WI38 (cell line): ENCODE measurements around the gene MAGI1.

Experiments
- H3K4me3 ChIP-seq: 2 replicates; pipeline ENCODE4 v1.5.1; 2011; ENCODE audit warnings: low read depth, mild to moderate bottlenecking, control low read depth, low read length
- TF ChIP-seq, protein P1 (sequence below): IDR thresholded peaks from 2 replicates; pipeline ENCODE4 v1.5.1; 2012; ENCODE audit warnings: low read depth, mild to moderate bottlenecking, control low read depth, low read length

MAGI1 gene

DNA sequence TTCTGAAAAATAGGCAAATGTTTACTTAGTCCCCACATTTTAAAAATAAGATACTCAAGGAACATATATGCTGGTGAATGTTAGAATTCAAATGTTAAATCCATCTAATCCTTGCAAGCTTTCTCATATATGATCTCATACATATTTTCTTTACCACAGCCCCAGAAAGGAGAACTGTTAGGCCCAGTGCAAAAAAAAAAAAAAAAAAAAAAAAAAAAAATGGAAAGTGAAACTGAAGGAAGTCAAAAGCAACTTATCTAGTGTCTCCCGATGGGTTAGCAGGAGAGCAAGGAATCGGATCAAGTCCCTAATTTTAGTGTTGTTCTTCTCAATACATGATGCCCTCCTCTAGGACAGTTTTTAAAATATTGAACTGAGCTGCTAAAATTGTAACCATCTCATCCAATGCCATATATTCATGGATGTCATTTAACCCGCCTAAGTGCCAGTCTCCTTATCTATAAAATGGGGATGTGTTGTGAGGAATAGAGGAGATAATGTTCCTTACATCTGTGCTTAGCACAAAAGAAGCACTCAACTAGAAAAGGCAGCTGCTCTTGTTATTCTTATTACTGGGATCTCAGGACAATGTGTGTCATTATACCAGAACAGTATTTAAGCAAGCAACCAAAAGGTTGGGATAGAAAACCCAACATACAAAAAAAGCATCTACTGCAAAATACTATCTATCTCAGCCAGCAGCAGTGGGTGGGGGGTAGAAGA is 279.7 kb downstream of the MAGI1 start:
- peak overlapping the region; percentile 36 for H3K4me3 ChIP-seq
- TF ChIP-seq, protein P1, sequence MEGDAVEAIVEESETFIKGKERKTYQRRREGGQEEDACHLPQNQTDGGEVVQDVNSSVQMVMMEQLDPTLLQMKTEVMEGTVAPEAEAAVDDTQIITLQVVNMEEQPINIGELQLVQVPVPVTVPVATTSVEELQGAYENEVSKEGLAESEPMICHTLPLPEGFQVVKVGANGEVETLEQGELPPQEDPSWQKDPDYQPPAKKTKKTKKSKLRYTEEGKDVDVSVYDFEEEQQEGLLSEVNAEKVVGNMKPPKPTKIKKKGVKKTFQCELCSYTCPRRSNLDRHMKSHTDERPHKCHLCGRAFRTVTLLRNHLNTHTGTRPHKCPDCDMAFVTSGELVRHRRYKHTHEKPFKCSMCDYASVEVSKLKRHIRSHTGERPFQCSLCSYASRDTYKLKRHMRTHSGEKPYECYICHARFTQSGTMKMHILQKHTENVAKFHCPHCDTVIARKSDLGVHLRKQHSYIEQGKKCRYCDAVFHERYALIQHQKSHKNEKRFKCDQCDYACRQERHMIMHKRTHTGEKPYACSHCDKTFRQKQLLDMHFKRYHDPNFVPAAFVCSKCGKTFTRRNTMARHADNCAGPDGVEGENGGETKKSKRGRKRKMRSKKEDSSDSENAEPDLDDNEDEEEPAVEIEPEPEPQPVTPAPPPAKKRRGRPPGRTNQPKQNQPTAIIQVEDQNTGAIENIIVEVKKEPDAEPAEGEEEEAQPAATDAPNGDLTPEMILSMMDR: no peak

DNA sequence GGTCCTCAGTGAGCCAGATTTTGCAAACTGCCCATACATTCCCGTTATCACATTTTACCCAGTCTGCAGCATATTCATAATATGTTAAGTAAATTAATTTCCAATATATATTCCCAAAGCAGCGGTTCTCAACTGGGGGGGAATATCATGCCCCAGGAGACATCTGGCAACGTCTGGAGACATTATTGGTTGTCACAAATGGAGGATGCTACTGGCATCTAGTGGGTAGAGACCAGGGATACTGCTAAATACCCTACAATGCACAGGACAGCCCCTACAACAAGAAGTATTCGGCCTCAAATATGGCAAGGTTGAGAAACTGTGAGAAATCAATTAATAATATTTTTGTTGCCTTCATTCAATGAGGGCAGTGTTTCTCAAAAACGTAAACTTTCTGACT is 280.3 kb downstream of the MAGI1 start:
- H3K4me3 ChIP-seq: no peak overlapping the region
- TF ChIP-seq, protein P1: no peak

DNA sequence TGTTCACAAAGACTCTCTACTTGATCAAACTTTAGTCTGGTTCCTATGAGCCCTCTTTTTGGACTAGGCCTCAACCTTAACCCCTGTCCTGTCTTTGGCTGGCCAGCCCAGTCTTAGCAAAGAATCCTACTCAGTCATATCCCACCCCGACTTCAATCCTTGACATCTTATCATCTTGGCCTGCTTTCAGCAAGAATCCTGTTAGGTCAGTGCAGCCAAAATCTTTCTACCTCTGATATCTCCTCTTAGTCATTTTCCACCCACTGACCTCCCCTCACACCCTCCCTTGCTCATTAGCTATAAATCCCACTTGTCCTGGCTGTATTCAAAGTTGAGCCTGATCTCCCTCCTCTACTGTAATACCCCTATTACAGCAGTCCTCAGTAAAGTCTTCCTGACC is 286.1 kb downstream of the MAGI1 start:
- TF ChIP-seq, protein P1: no peak
- no peak overlapping the region for H3K4me3 ChIP-seq

DNA sequence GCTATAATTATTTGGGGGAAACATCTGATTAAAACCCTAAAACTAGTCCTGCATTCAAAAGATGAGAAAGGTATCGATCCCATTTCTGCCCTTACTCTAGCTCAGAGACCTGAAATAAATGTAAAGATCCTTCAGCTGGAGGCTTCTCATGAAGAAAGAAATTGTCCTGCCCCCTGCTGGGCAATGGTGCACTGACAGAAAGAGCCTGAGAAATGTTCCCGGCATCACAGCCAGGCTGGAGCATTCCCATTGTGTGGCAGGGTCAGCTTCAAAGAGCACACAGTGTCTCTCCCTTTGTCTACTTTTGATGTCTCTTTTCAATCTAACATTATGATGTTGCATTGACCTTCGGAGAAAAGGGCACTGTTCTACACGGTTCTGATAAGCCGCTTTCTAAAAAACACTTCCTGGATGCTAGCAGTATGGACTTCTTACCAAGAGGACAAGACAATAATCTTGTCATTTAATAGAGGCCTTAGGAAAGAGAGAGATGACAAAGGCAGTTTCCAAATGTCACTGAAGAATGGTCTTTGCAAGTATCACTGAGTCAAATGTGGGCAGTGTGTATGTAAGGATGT is 287.5 kb downstream of the MAGI1 start:
- TF ChIP-seq, protein P1: peak; percentile 75
- H3K4me3 ChIP-seq: no peak overlapping the region

DNA sequence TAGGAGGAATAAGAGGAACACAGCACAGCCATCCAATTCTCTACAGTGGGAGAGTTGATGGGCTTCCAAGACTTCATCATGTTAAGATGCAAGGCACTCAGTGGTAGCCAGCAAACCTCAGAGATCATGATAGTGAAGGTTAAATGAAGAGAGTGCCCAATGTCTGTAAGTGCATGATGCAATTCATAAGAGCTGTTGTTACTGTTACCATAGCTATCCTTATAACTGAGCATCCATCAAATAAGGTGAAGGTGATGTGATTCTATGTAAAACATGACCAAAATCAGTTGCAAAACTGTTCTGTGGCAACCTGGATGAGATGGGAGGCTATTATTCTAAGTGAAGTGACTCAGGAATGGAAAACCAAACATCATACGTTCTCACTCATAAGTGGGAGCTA is 289.7 kb downstream of the MAGI1 start:
- TF ChIP-seq, protein P1: no peak
- no peak overlapping the region for H3K4me3 ChIP-seq

DNA sequence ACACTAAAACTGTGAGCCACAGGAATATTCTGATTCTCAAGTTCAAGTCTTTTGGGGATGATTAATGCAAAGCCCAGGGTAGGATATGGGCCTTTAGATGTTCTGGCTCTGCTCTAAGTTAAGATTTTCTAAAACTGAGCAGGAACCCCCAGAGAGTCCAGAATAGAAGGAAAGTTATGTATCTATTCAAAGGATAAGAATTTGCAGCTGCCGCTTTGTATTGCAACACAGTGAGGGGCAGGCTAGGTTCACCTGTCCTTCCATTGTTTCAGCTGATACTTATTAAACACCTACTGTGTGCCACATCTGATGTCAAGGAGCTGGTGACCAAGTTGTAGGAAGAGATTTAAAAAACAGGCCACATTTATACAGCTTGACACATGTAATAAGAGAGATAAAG is 290.4 kb downstream of the MAGI1 start:
- no peak overlapping the region for H3K4me3 ChIP-seq
- TF ChIP-seq, protein P1: no peak

DNA sequence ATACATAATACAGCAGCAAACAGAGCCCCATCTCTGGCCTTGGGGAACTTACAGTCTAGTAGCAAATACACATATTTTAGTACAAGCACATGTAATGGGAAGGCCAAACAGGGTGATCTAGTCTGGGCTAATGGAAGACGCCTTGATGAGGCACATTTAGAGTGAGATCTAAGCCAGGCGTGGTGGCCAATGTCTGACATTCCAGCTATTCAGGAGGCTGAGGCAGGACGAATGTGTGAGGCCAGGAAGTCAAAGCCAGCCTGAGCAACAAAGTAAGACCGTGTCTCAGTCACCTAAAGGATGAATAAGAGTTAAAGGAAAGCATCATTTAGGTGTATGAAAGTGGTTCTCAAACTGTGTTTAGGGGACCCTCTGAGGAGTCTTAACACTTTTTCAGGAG is 291.9 kb downstream of the MAGI1 start:
- TF ChIP-seq, protein P1: no peak
- H3K4me3 ChIP-seq: no peak overlapping the region
